NCI-H82 (cell line): ENCODE measurements around the gene SYNE4.
"Not testable (repeated sequence)": the region's sequence is repeated elsewhere in the genome, so short reads cannot be mapped to it uniquely, and the experiment has no call there.

Source experiments
- DNase-seq: peaks from one replicate; lab custom pipeline; 2025; lab: John Stamatoyannopoulos, UW

SYNE4 gene, protein sequence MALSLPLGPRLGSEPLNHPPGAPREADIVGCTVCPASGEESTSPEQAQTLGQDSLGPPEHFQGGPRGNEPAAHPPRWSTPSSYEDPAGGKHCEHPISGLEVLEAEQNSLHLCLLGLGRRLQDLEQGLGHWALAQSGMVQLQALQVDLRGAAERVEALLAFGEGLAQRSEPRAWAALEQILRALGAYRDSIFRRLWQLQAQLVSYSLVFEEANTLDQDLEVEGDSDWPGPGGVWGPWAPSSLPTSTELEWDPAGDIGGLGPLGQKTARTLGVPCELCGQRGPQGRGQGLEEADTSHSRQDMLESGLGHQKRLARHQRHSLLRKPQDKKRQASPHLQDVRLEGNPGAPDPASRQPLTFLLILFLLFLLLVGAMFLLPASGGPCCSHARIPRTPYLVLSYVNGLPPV

DNA sequence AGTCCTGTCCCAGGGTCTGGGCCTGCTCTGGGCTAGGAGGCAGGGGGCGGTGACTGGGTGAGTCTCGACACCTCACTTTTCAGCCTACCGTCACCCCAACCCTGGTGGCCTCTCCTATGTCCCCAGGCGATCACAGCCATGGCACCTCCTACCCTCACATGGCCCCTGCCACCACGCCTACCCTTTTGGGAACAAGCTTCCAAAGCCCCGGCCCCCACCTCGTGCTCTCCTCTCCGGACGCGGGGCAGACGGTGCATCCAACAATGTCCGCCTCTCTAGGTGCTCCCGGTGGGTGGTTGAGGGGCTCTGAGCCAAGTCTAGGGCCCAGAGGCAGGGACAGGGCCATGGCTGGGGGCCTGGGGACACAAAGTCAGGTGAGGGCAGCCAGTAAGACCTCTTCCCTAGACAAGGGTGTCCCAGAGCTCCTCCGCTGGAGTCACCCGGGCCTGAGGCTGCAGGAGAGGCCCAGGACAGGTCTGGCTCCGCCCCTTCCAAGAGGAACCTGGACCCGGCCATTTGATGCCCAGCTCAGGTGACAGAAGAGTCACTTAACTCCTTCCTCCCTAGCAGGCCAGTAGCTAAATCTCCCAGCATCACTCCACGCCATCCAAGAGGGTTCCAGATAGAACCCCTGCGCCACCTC is at the start of gene SYNE4:
TSS of gene SYNE4 (minus strand) at position 478 of the 643 bp plus-strand sequence. CDS start at position 346, 132 bp downstream.
- DNase-seq: no peak

DNA sequence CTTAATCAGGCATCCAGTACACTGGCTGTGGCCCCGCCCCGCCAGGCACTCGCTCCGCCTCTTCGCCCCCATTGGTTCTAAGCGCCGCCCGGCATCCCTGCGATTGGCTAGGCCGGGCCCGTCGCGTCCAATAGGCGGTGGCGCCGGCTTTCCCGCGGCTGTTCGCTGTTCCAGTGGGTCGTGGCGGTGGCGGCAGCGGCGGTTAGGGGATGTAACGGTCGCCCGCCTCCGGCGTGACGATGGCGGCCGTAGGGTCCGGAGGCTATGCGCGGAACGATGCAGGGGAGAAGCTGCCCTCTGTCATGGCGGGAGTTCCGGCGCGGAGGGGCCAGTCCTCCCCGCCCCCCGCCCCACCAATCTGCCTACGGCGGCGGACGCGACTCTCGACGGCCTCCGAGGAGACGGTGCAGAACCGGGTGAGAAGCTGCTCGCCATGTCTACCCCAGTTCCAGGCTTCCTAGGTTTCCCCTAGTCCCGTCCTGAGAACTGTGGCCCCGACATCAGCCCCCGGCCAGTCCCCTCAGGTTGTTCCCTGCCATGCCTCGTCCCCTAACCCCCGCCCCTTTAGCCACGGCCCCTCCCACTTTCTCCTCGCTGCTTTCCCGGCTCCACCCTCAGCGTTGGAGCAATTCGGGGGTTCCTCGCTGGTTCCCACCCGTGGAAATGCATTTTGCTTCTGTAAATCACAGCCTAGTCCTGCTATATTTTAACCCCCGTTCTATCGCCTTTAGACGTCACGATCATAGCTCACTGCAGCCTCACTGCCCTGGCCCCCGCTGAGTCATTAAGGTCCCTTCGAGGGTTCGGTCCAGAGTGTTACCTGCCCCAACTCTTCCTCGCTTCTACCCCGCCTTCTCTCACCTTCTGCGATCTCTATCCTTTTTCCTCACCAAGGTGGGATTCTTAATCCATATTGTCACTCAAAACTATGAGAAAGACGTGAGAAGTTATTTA is 46.4 kb upstream of the SYNE4 start, which contains the start of gene WDR62:
TSS of gene WDR62 (plus strand) at position 165 of the 954 bp plus-strand sequence. CDS start at position 240, 75 bp downstream.
- DNase-seq: peak; percentile 99

DNA sequence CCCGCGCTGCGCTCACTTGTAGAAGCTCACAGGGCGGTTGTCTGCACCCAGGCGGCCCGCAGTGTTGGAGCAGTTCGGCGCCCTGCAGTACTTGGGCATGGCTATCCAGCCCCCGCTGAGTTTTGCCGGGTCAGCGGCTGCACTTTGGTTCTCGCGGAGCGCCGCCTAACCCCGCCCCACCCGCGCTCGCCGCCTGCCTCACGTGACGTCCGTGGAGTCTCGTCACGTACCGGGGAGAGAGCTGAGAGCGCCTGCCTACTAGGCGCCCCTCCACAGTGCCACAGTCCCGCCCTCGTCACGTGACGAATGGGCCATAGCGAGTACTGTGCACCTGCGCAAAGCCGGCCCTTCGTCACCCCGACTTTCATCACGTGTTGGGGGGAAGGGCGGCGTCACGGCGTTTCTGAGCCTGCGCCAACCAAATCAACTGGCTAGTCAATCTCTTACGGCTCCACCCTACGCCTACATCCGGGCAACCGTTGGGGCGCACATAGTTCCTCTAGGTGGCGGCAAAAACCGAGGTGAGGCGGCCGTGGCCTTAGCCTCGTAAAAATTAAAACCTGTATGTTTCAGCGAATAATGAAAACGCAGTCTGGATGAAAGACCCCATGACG is 45.6 kb upstream of the SYNE4 start, which contains the start of gene THAP8:
TSS of gene THAP8 (minus strand) at position 167 of the 614 bp plus-strand sequence. CDS start at position 99, 68 bp downstream.
- peak; percentile 99 for DNase-seq

DNA sequence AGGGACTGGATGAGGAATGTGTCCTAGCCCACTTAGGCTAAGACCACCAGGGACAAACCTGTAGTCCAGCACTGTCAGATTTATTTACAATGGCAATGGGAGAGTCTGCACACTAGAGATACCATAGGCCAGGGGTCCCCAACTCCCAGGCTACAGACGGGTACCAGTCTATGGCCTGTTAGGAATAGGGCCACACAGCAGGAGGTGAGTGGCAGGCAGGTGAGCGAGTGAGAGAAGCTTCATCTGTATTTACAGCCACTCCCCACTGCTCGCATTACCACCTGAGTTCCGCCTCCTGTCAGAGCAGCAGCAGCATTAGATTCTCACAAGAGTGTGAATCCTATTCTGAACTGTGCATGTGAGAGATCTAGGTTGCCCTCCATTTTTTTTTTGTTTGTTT is 43.0 kb upstream of the SYNE4 start:
- no peak for DNase-seq

DNA sequence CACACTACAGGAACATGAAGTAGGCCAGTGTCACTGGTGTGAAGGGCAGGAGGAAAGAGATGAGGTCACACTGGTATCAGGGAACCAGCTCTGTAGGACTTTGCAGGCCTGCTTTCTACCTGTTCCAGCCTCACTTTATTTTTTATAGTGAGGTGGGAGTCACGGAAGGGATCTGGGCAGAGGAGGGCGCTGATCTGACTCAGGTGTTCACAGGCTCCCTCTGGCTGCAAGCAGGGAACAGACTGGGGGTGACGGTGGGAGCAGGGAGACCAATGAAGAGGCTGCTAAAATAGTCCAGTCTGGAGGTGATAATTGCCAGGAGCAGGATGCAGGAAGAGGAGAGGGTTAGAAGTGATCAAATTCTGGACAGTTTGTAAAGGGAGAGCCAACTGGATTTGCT is 42.6 kb upstream of the SYNE4 start:
- peak; percentile 64 for DNase-seq

DNA sequence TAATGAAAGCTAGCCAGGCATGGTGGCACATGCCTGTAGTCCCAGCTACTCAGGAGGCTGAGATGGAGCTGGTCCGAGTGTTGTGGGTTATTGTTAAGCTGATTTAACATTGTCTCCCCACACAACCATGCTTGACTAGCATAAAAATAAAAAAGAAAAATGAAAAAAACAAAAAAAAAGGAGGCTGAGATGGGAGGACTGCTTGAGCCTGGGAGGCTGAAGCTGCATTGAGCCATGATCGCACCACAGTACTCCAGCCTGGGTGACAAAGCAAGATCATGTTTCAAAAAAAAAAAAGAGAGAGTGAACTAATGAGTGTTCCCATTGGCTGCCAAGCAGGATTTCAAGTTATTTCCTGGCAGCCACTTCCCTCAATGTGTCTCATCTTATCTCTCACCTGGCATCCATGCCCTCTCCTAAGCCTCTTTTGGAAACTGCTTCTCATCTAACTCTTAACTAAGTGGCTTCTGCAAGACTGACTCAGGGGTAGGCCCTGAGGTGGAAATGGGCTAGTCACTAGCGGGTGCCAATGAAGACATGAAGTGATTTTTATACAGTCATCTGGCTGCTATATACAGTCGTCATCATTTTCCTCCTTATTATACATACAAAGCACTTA is 40.6 kb upstream of the SYNE4 start:
- no peak for DNase-seq

DNA sequence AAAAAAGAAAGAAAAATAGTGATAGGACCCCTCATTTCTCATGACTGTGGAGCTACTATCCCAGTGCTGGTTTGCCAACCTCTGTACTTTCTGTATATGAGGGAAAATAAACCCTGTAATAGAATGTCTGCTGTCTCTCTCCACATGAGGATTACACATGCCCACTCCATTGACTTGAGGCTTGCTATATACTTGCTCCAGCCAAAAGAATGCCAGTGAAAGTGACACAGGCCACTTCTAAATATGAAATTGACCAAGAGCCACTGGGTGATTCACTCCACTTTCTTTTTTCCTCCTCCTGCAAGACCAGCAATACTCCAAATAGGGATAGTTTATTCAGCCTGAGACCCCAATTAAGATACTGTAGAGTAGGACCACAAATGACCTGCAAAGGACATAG is 39.2 kb upstream of the SYNE4 start:
- DNase-seq: no peak

DNA sequence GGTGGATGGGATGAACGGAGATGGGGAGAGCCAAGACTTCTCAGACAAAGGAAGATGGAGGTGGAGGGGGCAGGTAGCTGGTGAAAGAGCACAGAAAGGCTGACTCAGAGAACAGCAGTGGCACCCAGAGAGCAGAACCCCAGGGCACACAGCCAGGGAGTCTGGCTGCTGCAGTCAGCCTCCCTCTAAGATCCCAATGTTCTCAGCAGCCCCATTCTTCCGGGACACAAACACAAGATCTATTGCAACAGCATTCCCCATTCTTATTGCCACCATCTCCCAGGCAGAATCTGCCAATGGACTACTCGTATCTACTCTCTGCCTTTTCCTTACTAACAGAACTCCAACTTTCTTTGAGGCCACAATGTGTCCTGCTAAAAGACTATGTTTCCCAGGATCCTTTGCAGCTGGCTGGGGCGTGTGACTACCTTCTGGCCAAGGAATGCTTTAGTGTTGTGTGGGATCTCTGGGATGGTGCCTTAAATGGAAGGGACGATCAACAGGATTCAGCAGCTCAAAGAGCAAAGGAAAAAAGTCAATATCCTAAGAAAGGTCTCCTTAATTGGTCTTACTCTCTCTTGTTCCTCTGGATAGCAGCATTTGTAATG is 37.9 kb upstream of the SYNE4 start:
- no peak for DNase-seq

DNA sequence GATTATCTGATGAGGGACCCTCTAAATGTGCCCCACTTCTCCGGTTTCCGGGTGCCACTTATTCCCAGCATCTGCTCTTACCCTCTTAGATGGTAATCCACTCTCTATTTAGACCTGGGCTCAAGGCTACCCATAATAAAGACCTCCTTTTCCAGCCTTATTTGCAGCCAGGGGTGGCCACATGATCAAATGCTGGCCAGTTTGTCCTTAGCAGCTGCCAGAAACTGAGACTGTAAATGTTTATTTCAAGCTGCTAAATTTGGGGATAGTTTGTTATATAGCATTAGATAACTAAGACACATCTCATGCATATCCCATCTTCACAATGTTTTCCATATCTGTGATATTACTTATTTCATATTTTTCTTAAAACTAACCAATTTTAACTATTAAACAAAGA is 35.3 kb upstream of the SYNE4 start:
- no peak for DNase-seq

DNA sequence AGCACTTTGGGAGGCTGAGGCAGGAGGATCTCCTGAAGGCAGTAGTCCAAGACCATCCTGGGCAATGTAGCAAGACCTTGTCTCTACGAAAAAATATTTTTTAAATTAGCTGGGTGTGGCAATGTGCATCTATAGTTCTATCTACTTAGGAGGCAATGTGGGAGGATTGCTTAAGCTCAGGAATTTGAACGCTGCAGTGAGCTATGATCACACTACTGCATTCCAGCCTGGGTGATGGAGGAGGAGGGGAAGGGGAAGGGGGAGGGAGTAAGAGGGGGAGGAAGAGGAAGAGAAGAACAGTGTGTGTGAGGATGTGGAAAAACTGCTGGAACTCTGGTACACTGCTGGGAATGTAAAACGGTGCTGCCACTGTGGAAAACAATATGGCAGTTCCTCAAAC is 33.2 kb upstream of the SYNE4 start:
- no peak for DNase-seq

DNA sequence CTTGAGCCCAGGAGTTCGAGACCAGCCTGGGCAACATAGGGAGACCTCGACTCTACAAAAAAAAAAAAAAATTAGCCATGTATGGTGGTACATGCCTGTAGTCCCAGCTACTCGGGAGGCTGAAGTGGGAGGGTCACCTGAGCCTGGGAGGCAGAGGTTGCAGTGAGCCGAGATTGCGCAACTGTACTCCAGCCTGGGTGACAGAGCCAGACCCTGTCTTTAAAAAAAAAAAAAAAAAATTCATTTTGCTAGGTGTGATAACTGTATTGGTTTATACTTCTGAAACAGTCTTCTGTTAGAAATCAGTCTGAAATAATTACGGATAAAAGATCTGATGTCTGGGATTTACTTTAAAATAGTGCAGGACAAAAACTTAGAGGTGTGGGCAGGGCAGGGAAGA is 32.5 kb upstream of the SYNE4 start:
- DNase-seq: not testable (repeated sequence)

DNA sequence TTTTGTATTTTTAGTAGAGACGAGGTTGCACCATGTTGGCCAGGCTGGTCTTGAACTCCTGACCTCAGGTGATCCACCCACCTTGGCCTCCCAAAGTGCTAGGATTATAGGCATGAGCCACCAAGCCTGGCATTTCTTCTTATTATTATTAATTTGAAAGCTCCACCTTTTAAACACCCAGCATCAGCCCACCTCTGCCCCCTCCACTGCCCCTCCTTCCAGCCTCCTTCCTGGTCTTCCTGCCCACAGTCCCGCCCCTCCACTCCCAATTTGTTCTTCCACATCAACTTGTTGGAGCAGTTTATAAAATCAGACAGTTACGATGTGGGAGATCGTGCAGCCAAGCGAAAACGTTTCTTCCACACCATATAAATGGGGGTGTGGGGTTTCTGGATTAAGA is 31.9 kb upstream of the SYNE4 start:
- DNase-seq: no peak

DNA sequence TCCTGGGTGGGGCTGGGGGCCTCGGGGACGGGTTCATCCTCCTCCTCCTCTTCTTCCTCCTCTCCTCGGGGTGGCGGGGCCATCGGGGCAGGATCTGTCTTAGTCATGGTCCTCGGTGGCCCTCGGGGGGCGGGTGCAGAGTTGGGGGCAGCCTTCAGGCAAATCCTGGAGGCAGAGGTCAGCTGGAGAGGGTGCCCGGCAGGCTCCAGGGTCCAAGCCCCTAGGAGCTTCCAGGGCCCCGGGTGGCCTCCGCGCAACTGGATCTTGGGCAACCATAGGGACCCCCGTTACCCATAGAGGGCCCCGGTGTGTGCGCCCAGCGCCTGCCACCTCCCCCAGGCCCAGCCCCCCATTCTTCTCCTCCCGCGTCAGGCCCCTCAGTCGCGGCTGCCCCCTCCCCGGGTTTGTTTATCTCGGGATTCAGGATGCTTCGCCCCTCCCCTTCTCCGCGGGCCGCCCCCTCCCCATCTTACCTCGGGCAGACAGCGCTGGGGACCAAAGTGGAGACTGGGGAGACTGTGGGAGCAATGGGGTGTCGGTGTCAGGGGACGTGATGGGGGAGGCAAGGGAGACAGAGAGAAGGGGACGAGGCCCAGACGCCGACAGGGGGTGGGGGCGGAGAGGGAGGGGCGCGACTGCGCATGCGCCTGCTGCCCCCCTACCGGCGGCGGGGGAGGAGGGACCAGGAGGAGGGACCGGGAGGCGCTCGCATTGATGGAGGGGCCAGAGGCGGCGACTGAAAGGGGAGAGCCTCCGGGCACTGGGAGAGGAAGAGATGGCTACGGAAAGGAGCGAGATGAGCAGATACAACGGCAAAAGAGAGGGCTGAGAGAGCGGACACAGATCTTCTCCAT is 23.9 kb upstream of the SYNE4 start, which contains the start of gene CLIP3:
TSS of gene CLIP3 (minus strand) at position 623 of the 854 bp plus-strand sequence. CDS start at position 107, 516 bp downstream.
- peak; percentile 90 for DNase-seq

DNA sequence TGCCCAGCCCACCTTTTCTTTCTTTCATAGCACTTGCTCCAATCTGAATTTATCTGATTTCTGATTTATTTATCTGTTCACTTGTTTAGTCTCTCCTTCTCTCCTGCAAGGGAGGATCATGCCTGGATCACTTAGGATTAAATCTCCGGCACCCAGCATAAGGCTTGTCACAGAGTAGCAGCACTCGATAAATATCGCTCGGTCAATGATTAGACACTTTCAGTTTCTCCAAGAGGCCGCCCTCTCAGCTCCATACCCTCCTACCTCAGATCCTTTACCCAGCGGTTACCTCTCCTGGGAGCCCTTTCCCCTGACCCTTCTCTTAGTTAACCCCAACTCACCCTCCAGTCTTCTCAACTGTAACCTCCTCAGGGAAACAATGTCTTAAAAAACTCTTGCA is 22.7 kb upstream of the SYNE4 start:
- DNase-seq: peak; percentile 21

DNA sequence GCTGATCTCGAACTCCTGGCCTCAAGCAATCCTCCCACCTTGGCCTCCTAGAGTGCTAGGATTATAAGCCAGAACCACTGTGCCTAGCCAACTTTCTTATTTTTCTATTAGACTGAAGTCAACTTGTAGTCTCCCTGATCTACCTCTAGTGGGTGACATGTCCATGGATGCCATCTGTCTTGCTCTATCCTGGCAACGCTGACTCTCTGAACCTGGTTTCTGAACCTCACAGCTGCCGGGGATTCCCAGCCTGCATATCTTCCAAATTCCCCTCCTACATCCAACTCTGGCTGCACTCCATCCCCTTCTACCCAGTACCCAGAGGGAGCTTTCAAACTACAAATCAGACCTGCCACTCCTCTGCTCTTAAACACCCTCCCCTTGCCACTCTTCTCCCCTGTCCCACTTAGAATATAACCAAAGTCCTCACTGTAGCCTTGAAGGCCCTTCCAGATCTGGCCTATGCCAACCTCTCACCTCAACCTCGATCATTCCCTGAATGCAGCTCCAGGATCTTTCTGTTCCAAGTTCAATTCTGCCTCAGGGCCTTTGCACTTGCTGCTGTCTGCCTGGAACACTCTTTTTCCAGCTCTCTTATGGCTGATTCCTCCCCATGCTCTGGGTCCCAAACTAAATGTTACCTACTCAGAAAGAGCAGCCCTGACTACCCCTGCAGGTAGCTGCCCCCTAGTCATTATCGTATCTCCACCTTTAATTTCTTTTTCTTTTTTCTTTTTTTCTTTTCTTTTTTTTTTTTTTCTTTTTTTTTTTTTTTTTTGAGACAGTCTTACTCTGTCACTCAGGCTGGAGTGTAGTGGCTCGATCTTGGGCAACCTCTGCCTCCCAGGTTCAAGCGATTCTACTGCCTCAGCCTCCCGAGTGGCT is 21.9 kb upstream of the SYNE4 start:
- DNase-seq: peak; percentile 34

DNA sequence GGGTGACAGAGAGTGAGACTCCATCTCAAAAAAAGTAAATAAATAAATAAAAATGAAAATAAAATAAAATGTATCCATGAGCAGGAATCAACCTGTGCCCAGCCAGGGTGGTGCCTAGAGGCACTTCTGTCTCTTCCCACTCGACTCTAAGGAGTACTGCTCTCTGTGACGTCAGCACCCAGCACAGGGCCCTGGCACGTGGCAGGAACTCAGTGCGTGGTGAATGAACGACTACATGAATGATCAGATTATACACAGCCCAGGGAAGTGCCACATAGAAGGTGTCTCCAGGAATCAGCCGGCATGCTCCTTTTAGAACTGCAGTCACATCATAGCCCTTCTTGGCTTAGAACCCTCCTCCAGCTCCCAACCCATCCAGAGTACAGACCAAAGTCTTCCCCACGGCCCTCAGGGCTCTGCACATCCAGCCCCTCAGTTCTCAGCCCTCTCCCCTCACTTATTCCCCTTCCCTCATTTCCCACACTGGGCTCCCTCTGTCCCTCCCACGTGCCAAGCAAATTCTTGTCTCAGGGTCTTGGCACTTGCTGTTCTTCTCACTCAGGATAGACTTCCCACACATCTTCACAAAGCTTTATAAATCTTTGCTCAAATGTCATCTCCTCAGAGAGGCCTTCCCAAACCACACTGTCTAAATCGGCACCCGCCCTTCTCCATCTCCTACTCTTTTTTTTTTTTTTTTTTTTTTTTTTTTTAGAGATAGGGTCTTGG is 19.9 kb upstream of the SYNE4 start:
- no peak for DNase-seq

DNA sequence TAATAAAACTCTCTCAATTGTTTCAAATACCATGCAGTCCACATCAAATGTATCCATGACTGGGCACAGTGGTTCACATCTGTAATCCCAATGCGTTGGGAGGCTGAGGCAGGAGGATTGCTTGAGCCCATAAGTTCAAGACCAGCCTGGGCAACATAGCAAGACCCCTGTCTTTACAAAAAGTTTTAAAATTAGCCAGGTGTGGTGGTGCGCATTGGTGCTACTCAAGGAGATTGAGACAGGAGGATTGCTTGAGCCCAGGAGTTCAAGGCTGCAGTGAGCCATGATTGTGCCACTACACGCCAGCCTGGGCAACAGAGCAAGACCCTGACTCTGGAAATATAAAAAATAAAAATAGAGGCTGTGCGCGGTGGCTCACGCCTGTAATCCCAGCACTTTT is 19.1 kb upstream of the SYNE4 start:
- DNase-seq: no peak
